Skeletal muscle satellite cell (primary cell): ENCODE results near the gene SLC7A8.

Experiments used
- H3K27me3 ChIP-seq: 2 replicates; pipeline ENCODE4 v1.7.0; 2013; ENCODE audit warnings: low read length; ENCODE audit not compliant: control insufficient read depth, insufficient read depth
- H3K36me3 ChIP-seq: 2 replicates; pipeline ENCODE4 v1.7.0; 2013; ENCODE audit warnings: mild to moderate bottlenecking, control low read depth, low read length; ENCODE audit not compliant: insufficient read depth
- H3K4me1 ChIP-seq: 2 replicates; pipeline ENCODE4 v1.7.0; 2013; ENCODE audit warnings: low read length; ENCODE audit not compliant: control insufficient read depth, insufficient read depth
- H3K4me2 ChIP-seq: 2 replicates; pipeline ENCODE4 v1.7.0; 2013; ENCODE audit warnings: mild to moderate bottlenecking, low read length
- H3K4me3 ChIP-seq: 2 replicates; pipeline ENCODE4 v1.7.0; 2013; ENCODE audit warnings: low read length
- H3K9ac ChIP-seq: 2 replicates; pipeline ENCODE4 v1.7.0; 2013; ENCODE audit warnings: mild to moderate bottlenecking, low read depth, low read length, moderate library complexity
- H3K9me3 ChIP-seq: replicated peaks from 2 replicates; pipeline ENCODE4 v1.7.0; 2013; ENCODE audit warnings: mild to moderate bottlenecking, control low read depth, low read length

SLC7A8 gene

GRCh38 chr14:23106747-23107045 lies 76.8 kb downstream of the SLC7A8 start:
- no peak overlapping the region for H3K9ac ChIP-seq
- no peaks in the 10 kb centered on the region for H3K9me3 ChIP-seq
- H3K4me3 ChIP-seq = no peak overlapping the region
- no peaks in the 10 kb centered on the region for H3K4me1 ChIP-seq
- peaks cover 5% of the 10 kb centered on the region for H3K27me3 ChIP-seq
- H3K36me3 ChIP-seq = no peaks in the 10 kb centered on the region
- no peak overlapping the region for H3K4me2 ChIP-seq

- no peak overlapping the region for H3K4me2 ChIP-seq
- H3K9ac ChIP-seq = no peak overlapping the region
- H3K9me3 ChIP-seq = no peaks in the 10 kb centered on the region
- no peaks in the 10 kb centered on the region for H3K27me3 ChIP-seq
- H3K36me3 ChIP-seq = no peaks in the 10 kb centered on the region
- H3K4me1 ChIP-seq = no peaks in the 10 kb centered on the region
- H3K4me3 ChIP-seq = no peak overlapping the region
These were observed 78.1 kb downstream of the SLC7A8 start for GRCh38 chr14:23105348-23105824.

- Histone ChIP-seq H3K36me3 (no peaks in the 10 kb centered on the region), H3K9me3 (no peaks in the 10 kb centered on the region), H3K9ac (no peak within 1 kb of the TSS), H3K27me3 (no peaks in the 10 kb centered on the region), H3K4me2 (no peak within 1 kb of the TSS), H3K4me1 (no peaks in the 10 kb centered on the region), H3K4me3 (no peak within 1 kb of the TSS)
These were observed 78.7 kb downstream of the SLC7A8 start, which contains the start of gene CIROP for GRCh38 chr14:23104591-23105347. Gene CIROP (minus strand): TSS chr14:23104989. CDS start chr14:23104920, 69 bp downstream.

GRCh38 chr14:23104070-23104590 lies 79.3 kb downstream of the SLC7A8 start:
- Histone ChIP-seq H3K9me3 (no peaks in the 10 kb centered on the region), H3K4me2 (no peak overlapping the region), H3K9ac (no peak overlapping the region), H3K36me3 (peaks cover 1% of the 10 kb centered on the region), H3K4me1 (no peaks in the 10 kb centered on the region), H3K27me3 (no peaks in the 10 kb centered on the region), H3K4me3 (no peak overlapping the region)

- Histone ChIP-seq H3K36me3 (peaks cover 7% of the 10 kb centered on the region), H3K4me2 (no peak overlapping the region), H3K4me3 (no peak overlapping the region), H3K9me3 (no peaks in the 10 kb centered on the region), H3K4me1 (no peaks in the 10 kb centered on the region), H3K27me3 (no peaks in the 10 kb centered on the region), H3K9ac (no peak overlapping the region)
These were observed 79.9 kb downstream of the SLC7A8 start for GRCh38 chr14:23103581-23103980.

- Histone ChIP-seq H3K4me1 (peaks cover under 1% of the 10 kb centered on the region), H3K4me3 (no peak overlapping the region), H3K9ac (no peak overlapping the region), H3K9me3 (no peaks in the 10 kb centered on the region), H3K36me3 (peaks cover 15% of the 10 kb centered on the region), H3K27me3 (no peaks in the 10 kb centered on the region), H3K4me2 (no peak overlapping the region)
These were observed 80.7 kb downstream of the SLC7A8 start for GRCh38 chr14:23102801-23103200.

GRCh38 chr14:23101986-23102625 lies 81.4 kb downstream of the SLC7A8 start:
- Histone ChIP-seq H3K4me3 (no peak overlapping the region), H3K4me2 (no peak overlapping the region)

GRCh38 chr14:23101213-23101970 lies 82.1 kb downstream of the SLC7A8 start:
- no peaks in the 10 kb centered on the region for H3K27me3 ChIP-seq
- H3K4me3 ChIP-seq = no peak overlapping the region
- peaks cover 26% of the 10 kb centered on the region for H3K36me3 ChIP-seq
- H3K4me2 ChIP-seq = no peak overlapping the region
- H3K9ac ChIP-seq = no peak overlapping the region
- H3K4me1 ChIP-seq = peaks cover 14% of the 10 kb centered on the region
- H3K9me3 ChIP-seq = no peaks in the 10 kb centered on the region

More at GRCh38 chr14:23101986-23102625, 81.4 kb downstream of the SLC7A8 start:
- peaks cover 22% of the 10 kb centered on the region for H3K36me3 ChIP-seq
- no peak overlapping the region for H3K9ac ChIP-seq
- H3K27me3 ChIP-seq = no peaks in the 10 kb centered on the region
- no peaks in the 10 kb centered on the region for H3K9me3 ChIP-seq
- H3K4me1 ChIP-seq = peaks cover 7% of the 10 kb centered on the region

- H3K27me3 ChIP-seq = no peaks in the 10 kb centered on the region
- peaks cover 14% of the 10 kb centered on the region for H3K4me1 ChIP-seq
- no peaks in the 10 kb centered on the region for H3K9me3 ChIP-seq
- no peak overlapping the region for H3K4me2 ChIP-seq
- H3K36me3 ChIP-seq = peaks cover 26% of the 10 kb centered on the region
- H3K4me3 ChIP-seq = no peak overlapping the region
- no peak overlapping the region for H3K9ac ChIP-seq
These were observed 84.1 kb downstream of the SLC7A8 start for GRCh38 chr14:23099212-23099861.

- H3K4me2 ChIP-seq = peak overlapping the region; percentile 84
- H3K4me3 ChIP-seq = no peak overlapping the region
- peaks cover 27% of the 10 kb centered on the region for H3K4me1 ChIP-seq
- no peaks in the 10 kb centered on the region for H3K9me3 ChIP-seq
- peaks cover 32% of the 10 kb centered on the region for H3K36me3 ChIP-seq
- H3K27me3 ChIP-seq = no peaks in the 10 kb centered on the region
- H3K9ac ChIP-seq = no peak overlapping the region
These were observed 85.7 kb downstream of the SLC7A8 start for GRCh38 chr14:23097786-23098185.
